ENCODE measurements around the gene TMEM80.

TMEM80 gene

GRCh38 chr11:660681-661444, 34.8 kb upstream of the TMEM80 start:
- peaks cover 17% of the 10 kb centered on the region for H3K36me3 Mint-ChIP-seq (ENCODE audit: insufficient read depth)
- H3K9me3 Mint-ChIP-seq = no peaks in the 10 kb centered on the region
- H3K4me3 Mint-ChIP-seq = no peak overlapping the region
- H3K4me1 Mint-ChIP-seq (ENCODE audit: low read depth in 2 of 2) = peaks cover 0 to 5% of the 10 kb centered on the region in 2 donors
- DNase-seq = no peak
- no peak overlapping the region for H3K27ac Mint-ChIP-seq
- no peaks in the 10 kb centered on the region for H3K27me3 Mint-ChIP-seq
- ATAC-seq (replicated peaks) = no peak

- no peak overlapping the region for H3K27ac Mint-ChIP-seq
- no peaks in the 10 kb centered on the region for H3K9me3 Mint-ChIP-seq
- peaks cover 16% of the 10 kb centered on the region for H3K36me3 Mint-ChIP-seq (ENCODE audit: insufficient read depth)
- no peaks in the 10 kb centered on the region for H3K27me3 Mint-ChIP-seq
- DNase-seq = peak in 1 of 3 experiments; percentile 22
- no peak overlapping the region for H3K4me3 Mint-ChIP-seq
- ATAC-seq (replicated peaks) = peak; percentile 43
- H3K4me1 Mint-ChIP-seq (ENCODE audit: low read depth in 2 of 2) = peaks cover 3 to 7% of the 10 kb centered on the region in 2 donors
These were observed 32.8 kb upstream of the TMEM80 start for GRCh38 chr11:662689-663274.

- Mint-ChIP-seq H3K4me3 (no peak overlapping the region), H3K27ac (no peak overlapping the region), H3K4me1 (ENCODE audit: low read depth in 2 of 2) (peaks cover 3 to 7% of the 10 kb centered on the region in 2 donors), H3K27me3 (no peaks in the 10 kb centered on the region), H3K9me3 (no peaks in the 10 kb centered on the region), H3K36me3 (ENCODE audit: insufficient read depth) (peaks cover 11% of the 10 kb centered on the region)
- ATAC-seq (replicated peaks) = no peak
- DNase-seq = no peak
These were observed 30.4 kb upstream of the TMEM80 start for GRCh38 chr11:665062-665703.

- DNase-seq = no peak
- Mint-ChIP-seq H3K4me3 (no peak overlapping the region), H3K36me3 (ENCODE audit: insufficient read depth) (peaks cover 11% of the 10 kb centered on the region), H3K27ac (peak overlapping the region; percentile 32 to 70), H3K27me3 (no peaks in the 10 kb centered on the region), H3K9me3 (no peaks in the 10 kb centered on the region), H3K4me1 (ENCODE audit: low read depth in 2 of 2) (peaks cover 3 to 7% of the 10 kb centered on the region in 2 donors)
- ATAC-seq (replicated peaks) = no peak
These were observed 29.8 kb upstream of the TMEM80 start for GRCh38 chr11:665704-666281.

DNA sequence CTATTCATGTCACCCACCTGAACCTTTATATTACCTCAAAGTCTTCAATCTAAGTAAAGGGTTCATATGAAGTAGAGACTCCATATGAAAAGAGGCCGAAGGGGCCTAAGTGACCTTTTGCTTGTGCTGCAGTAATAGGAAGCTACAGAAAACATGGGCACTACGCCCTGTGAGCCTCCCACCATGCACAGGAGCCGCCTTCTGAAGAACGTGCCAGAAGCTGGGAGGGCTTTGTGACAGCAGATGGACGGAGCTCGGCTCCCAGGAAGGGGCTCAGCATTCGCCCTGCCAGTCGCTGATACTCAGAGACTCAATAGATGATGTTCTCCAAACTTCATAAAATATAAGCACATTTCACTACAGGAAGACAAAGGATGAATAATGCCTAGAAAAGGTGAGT, 21.8 kb upstream of the TMEM80 start:
- DNase-seq = no peak
- Mint-ChIP-seq H3K4me1 (ENCODE audit: low read depth in 2 of 2) (no peaks in the 10 kb centered on the region), H3K27ac (peak overlapping the region in 1 of 2 donors; percentile 63), H3K27me3 (no peaks in the 10 kb centered on the region), H3K9me3 (no peaks in the 10 kb centered on the region), H3K36me3 (ENCODE audit: insufficient read depth) (peaks cover 37% of the 10 kb centered on the region), H3K4me3 (no peak overlapping the region)
- no peak for ATAC-seq (replicated peaks)

GRCh38 chr11:674406-674805, 21.2 kb upstream of the TMEM80 start:
- no peak overlapping the region for H3K27ac Mint-ChIP-seq
- no peak overlapping the region for H3K4me3 Mint-ChIP-seq
- no peaks in the 10 kb centered on the region for H3K27me3 Mint-ChIP-seq
- no peak for ATAC-seq (replicated peaks)
- H3K36me3 Mint-ChIP-seq (ENCODE audit: insufficient read depth) = peaks cover 37% of the 10 kb centered on the region
- H3K9me3 Mint-ChIP-seq = no peaks in the 10 kb centered on the region
- no peaks in the 10 kb centered on the region for H3K4me1 Mint-ChIP-seq (ENCODE audit: low read depth in 2 of 2)
- no peak for DNase-seq

DNA sequence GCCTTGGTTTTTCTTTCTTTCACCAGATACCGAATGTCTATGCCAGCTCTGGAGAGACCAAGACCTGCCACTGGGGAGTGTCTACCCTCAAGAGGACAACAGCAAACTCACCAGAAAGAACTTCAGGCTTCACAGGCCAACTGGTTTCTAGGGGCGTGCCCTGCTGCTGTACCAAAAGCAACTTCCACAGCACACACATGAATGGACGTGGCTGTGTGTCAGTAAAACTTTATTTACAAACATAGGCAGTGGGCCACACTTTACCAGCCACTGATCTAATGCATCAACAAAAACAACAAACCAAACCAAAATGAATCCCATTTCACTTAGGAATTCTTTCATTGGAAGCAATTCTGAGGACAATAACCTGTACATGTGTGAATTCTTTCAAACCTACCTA, 17.3 kb upstream of the TMEM80 start:
- Mint-ChIP-seq H3K27me3 (no peaks in the 10 kb centered on the region), H3K4me1 (ENCODE audit: low read depth in 2 of 2) (no peaks in the 10 kb centered on the region), H3K27ac (peak overlapping the region in 1 of 2 donors; percentile 21), H3K4me3 (no peak overlapping the region), H3K36me3 (ENCODE audit: insufficient read depth) (peaks cover 21% of the 10 kb centered on the region), H3K9me3 (no peaks in the 10 kb centered on the region)
- no peak for ATAC-seq (replicated peaks)
- DNase-seq = no peak

DNA sequence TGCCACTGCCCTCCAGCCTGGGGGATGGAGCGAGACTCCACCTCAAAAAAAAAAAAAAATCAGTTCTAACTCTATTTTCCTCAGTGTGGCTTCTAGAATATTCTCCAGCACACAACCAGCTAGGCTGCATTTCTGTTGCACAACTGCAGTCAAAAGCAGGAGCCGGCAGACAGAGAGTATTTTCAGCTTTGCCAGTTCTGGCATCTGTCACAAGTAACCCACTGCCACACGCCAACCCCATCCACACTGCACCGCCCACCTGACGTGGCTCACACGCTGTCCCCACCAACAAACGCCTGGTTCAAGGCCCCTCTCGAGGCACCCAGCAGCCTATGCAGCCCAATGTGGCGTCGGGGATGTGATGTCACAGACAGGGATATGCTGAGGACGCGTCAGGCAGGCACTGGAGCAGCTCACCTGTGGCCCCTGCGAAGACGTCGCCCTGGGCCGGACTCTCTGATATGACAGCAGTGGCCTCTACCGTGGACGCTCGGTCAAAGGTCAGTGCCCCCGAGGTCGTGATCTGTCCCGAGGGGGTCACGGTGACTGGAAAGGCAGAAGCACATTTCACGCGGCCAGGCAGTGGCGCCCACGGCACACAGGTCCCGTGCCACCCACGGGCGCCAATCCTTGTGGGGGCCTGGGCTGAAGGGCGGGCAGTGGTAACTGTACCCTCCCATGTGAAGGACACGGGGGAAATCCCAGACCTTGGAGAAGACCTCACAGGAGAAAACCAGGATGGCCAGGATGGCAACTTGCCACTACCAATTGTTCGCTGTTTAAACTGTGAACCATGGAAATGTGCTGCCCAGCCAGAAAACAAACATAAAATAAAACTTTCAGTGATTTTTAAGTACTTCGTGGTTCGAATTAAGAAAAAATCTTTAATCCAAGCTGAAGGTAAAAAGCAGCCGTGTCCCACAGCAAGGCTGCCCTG, 16.1 kb upstream of the TMEM80 start:
- no peaks in the 10 kb centered on the region for H3K4me1 Mint-ChIP-seq (ENCODE audit: low read depth in 2 of 2)
- no peaks in the 10 kb centered on the region for H3K9me3 Mint-ChIP-seq
- H3K36me3 Mint-ChIP-seq (ENCODE audit: insufficient read depth) = peaks cover 24% of the 10 kb centered on the region
- no peak overlapping the region for H3K27ac Mint-ChIP-seq
- ATAC-seq (replicated peaks) (no peak), DNase-seq (no peak)
- H3K27me3 Mint-ChIP-seq = no peaks in the 10 kb centered on the region
- no peak overlapping the region for H3K4me3 Mint-ChIP-seq

DNA sequence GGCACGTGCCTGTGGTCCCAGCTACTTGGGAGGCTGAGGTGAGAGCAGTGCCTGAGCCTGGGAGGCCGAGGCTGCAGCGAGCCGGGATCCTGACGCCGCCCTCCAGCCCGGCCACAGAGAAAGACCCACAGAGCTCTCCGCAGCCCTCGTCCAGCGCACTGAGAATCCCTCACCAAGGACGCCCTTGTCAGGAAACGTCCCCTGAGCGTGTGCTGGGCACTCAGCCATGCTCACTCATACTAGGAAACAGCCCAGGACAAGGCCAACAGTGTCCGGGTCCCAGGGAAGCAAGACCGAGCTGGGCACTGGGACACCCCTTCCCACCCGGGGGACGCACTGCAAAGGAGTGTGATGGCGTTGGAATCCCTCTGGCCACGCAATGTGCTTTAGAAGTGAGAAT, 15.1 kb upstream of the TMEM80 start:
- Mint-ChIP-seq H3K4me3 (no peak overlapping the region), H3K36me3 (ENCODE audit: insufficient read depth) (peaks cover 33% of the 10 kb centered on the region), H3K9me3 (no peaks in the 10 kb centered on the region), H3K27me3 (no peaks in the 10 kb centered on the region), H3K4me1 (ENCODE audit: low read depth in 2 of 2) (no peaks in the 10 kb centered on the region), H3K27ac (peak overlapping the region; percentile 63 to 64)
- ATAC-seq (replicated peaks) = no peak
- no peak for DNase-seq

DNA sequence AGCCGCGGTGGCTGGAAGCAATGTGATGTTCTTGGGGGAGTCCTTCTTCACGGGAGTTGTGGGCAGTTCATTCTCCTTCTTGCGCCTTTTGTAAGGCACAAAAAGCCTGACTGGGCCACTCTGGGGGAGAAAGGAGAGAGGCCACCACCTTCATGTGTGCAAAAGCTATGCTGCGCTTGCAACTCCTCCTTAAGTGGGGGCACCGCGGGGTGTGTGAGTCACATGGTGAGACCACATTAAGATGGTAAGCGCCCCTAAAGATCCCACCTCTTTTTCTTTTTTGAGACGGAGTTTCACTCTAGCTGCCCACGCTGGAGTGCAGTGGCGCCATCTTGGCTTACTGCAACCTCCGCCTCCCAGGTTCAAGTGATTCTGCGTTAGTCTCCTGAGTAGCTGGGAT, 14.6 kb upstream of the TMEM80 start:
- ATAC-seq (replicated peaks) = no peak
- H3K4me3 Mint-ChIP-seq = no peak overlapping the region
- no peaks in the 10 kb centered on the region for H3K27me3 Mint-ChIP-seq
- DNase-seq = no peak
- H3K9me3 Mint-ChIP-seq = no peaks in the 10 kb centered on the region
- no peaks in the 10 kb centered on the region for H3K4me1 Mint-ChIP-seq (ENCODE audit: low read depth in 2 of 2)
- peaks cover 38% of the 10 kb centered on the region for H3K36me3 Mint-ChIP-seq (ENCODE audit: insufficient read depth)
- H3K27ac Mint-ChIP-seq = peak overlapping the region in 1 of 2 donors; percentile 60

- H3K4me3 Mint-ChIP-seq = no peak overlapping the region
- H3K27me3 Mint-ChIP-seq = no peaks in the 10 kb centered on the region
- peaks cover 0 to 2% of the 10 kb centered on the region in 2 donors for H3K4me1 Mint-ChIP-seq (ENCODE audit: low read depth in 2 of 2)
- peaks cover 49% of the 10 kb centered on the region for H3K36me3 Mint-ChIP-seq (ENCODE audit: insufficient read depth)
- H3K27ac Mint-ChIP-seq = peak overlapping the region in 1 of 2 donors; percentile 63
- DNase-seq (no peak), ATAC-seq (replicated peaks) (no peak)
- H3K9me3 Mint-ChIP-seq = no peaks in the 10 kb centered on the region
These were observed 9.0 kb upstream of the TMEM80 start for GRCh38 chr11:686451-687243.

- ATAC-seq (replicated peaks) = no peak
These were observed 7.9 kb upstream of the TMEM80 start for GRCh38 chr11:687751-688150.

More at GRCh38 chr11:687751-688150, 7.9 kb upstream of the TMEM80 start:
- DNase-seq = no peak
- H3K27ac Mint-ChIP-seq = no peak overlapping the region
- no peak overlapping the region for H3K4me3 Mint-ChIP-seq
- H3K36me3 Mint-ChIP-seq (ENCODE audit: insufficient read depth) = peaks cover 49% of the 10 kb centered on the region
- H3K27me3 Mint-ChIP-seq = no peaks in the 10 kb centered on the region
- H3K9me3 Mint-ChIP-seq = no peaks in the 10 kb centered on the region
- peaks cover 8 to 9% of the 10 kb centered on the region in 2 donors for H3K4me1 Mint-ChIP-seq (ENCODE audit: low read depth in 2 of 2)
